Mesodermal cell (in vitro differentiated cells): ENCODE measurements around the gene KATNA1. TPM values are rescaled to one million over a fixed set of nuclear protein-coding genes. Genes with fewer than 3 reads are reported as not detected.
A peak's percentile ranks its signal among the peaks of the same experiment; 100 is the strongest.
"Not testable (repeated sequence)": the region's sequence is repeated elsewhere in the genome, so short reads cannot be mapped to it uniquely, and the experiment has no call there.

Source experiments
- H3K27ac ChIP-seq: 2 replicates; pipeline ENCODE4 v1.7.0; 2013; ENCODE audit warnings: mild to moderate bottlenecking, low read depth, low read length, moderate library complexity; ENCODE audit not compliant: severe bottlenecking
- H3K36me3 ChIP-seq: 2 replicates; pipeline ENCODE4 v1.7.1; 2013; ENCODE audit warnings: mild to moderate bottlenecking, low read length, moderate library complexity; ENCODE audit not compliant: control insufficient read depth, insufficient read depth
- H3K4me1 ChIP-seq: one replicate; pipeline ENCODE4 v1.7.1; 2013; ENCODE audit warnings: mild to moderate bottlenecking, low read length; ENCODE audit not compliant: insufficient read depth, control insufficient read depth, poor library complexity, severe bottlenecking
- H3K4me3 ChIP-seq: 2 replicates; pipeline ENCODE4 v1.7.0; 2013; ENCODE audit warnings: low read length, control low read depth, mild to moderate bottlenecking; ENCODE audit not compliant: insufficient read depth, poor library complexity, severe bottlenecking; ENCODE audit errors: extremely low read depth
- H3K9me3 ChIP-seq: 2 replicates; pipeline ENCODE4 v1.7.1; 2013; ENCODE audit warnings: mild to moderate bottlenecking, low read length, moderate library complexity; ENCODE audit not compliant: control insufficient read depth
- WGBS, 2 experiments: methylation state at CpG; one replicate each; pipeline ENCODE4 v1.1.5; 2013; ENCODE audit warnings: missing lambda C conversion rate in 2 of 2; ENCODE audit not compliant: insufficient coverage in 2 of 2; 5-methylcytosine and 5-hydroxymethylcytosine counted together
- polyA plus RNA-seq, 2 experiments: library from polyadenylated mRNA; stranded (reverse); fragments of 50-300 nt; gene quantifications; one replicate each; pipeline ENCODE4 v1.2.3, GENCODE V29; 2013

Gene KATNA1
- polyA plus RNA-seq (2013, experiment 1 of 2), result 20.3 TPM
- polyA plus RNA-seq (2013, experiment 2 of 2), result 19.6 TPM

DNA sequence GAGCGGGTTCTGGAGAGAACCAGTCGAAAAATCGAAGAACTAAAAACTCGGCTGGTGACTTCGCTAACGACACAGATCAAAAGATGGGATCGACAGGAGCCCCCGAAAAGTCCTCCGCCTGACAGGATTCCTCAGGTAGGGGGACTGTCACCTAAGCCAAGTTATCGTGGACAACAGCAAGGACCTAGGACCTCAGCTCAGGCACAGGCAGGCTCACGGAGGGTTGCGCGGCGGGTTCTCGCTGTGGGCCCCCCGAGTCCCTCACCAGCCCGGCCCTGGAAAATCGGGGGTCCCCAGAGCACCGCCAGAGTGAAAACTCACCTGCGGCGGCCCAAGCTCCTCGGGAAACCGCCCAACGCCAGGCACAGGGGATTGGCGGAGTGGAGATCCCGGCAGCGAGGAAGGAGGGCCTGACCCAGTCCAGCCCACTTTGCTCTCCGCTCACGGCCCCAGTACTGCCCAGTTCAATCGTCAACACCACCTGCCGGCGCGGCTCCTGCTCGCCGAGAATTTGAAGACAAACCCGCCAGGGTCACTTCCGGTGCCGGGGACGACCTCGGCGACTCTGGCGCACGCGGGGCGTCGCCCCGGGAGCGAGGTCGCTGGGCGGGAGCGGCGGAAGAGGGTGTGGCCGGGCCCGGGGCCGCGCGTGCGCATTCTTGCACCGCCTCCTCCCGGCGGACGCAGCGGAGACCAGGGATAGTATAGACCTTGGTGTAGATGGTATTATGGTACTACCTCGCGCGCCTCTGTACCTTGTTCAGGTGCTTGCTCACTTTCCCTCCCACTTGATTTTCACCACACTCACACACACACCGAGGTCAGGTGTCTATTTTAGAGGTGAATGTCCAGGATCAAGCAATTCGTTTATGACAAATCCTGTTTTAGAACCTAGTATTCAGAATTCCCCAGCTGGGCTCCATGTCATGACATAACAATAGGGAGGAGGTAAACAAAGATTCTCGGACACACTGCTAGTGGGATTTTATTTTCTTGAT lies at the start of gene KATNA1:
Gene KATNA1, minus strand, starts transcription at position 567 of the 998 bp plus-strand sequence. CDS start 10,167 bp downstream, outside the sequence.
- no peaks in the 10 kb centered on the region for H3K4me1 ChIP-seq
- WGBS, 2 experiments, result 0 to 2% methylated on average over 29 to 48 of the region's 69 CpGs
- no peaks in the 10 kb centered on the region for H3K9me3 ChIP-seq
- no peaks in the 10 kb centered on the region for H3K36me3 ChIP-seq
- H3K27ac ChIP-seq, result peak within 1 kb of the TSS; percentile 55
- H3K4me3 ChIP-seq, result peak within 1 kb of the TSS; percentile 94

DNA sequence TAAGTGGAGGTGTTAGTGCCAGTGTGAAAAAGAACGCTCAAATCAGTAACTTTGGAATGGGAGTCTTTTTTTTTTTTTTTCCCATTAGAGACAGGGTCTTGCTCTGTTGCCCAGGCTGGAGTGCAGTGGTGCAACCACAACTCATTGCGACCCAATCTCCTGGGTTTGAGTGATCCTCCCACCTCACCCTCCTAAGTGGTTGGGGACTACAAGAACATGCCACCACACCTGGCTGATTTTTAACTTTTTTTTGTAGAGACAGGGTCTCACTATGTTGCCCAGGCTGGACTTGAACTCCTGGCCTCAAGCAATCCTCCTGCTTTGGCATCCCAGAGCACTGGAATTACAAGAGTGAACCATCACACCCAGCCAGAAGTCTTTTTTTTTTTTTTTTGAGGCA lies 49.7 kb upstream of the KATNA1 start:
- no peaks in the 10 kb centered on the region for H3K4me1 ChIP-seq
- WGBS, 2 experiments, result 100% methylated on average over 1 of the region's 2 CpGs; no CpG with 5 or more reads in 1 of the 2 experiments
- peaks cover 62% of the 10 kb centered on the region for H3K36me3 ChIP-seq
- H3K9me3 ChIP-seq, result no peaks in the 10 kb centered on the region
- H3K27ac ChIP-seq, result no peak overlapping the region
- H3K4me3 ChIP-seq, result no peak overlapping the region

DNA sequence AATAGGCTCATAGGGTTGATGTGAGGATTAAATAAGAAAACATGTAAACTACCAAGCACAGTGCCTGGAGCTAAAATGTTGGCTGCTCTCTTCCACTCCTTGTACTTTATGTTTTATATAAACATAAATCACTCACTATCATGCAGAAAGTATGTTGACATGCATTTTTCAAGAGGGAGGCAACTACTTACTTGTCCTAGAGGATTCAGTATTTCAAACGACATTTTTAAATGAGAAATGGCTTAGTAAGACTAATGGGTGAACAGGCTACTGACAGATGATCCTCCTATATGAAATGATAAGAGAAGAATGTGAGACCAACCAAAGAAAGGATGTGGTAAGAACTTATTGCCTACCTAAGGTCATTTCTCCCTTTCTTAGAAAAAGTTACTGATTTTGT lies 48.4 kb upstream of the KATNA1 start:
- no peak overlapping the region for H3K27ac ChIP-seq
- H3K4me3 ChIP-seq, result no peak overlapping the region
- no peaks in the 10 kb centered on the region for H3K9me3 ChIP-seq
- WGBS, 2 experiments, result 100% methylated on average over 1 of the region's 1 CpG
- H3K4me1 ChIP-seq, result no peaks in the 10 kb centered on the region
- H3K36me3 ChIP-seq, result peaks cover 74% of the 10 kb centered on the region

DNA sequence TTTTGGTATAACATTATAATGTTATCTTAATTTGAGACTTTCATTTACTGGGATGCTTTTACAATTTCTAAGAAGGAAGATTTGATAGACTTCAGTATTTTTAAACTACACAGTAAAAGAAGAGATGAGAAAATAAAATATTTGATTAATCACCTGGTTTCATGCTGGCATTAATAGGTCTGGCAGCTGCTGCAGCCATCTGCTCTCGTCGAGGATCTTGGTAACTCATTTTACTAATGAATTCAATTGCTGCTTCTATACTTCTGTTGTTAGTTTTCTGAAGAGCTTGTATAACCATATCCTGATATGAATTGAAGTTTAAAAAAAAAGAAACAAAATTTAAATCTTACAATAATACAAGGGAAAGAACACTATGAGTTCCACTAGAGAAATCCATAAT lies 46.4 kb upstream of the KATNA1 start:
- WGBS, 2 experiments, result no CpG with 5 or more reads among the region's 2 CpGs
- Histone ChIP-seq H3K36me3 (peaks cover 81% of the 10 kb centered on the region), H3K4me3 (no peak overlapping the region), H3K4me1 (no peaks in the 10 kb centered on the region), H3K27ac (no peak overlapping the region), H3K9me3 (no peaks in the 10 kb centered on the region)

DNA sequence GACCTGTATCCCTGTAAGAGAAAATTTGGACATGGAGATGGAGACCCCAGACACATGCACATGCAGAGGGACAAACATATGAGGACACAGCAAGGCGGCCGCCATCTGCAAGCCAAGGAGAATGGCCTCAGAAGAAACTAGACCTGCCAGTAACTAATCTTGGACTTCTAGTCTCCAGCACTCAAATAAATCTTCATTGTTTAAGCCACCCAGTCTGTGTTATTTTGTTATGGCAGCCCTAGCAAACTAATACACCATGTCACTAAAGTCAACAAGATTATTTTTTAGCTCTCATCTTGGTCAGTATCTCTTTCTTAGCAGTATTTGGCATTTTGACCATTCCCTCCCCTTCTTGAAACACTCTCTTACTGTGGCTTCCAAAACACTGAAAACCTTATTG lies 42.7 kb upstream of the KATNA1 start:
- Histone ChIP-seq H3K9me3 (no peaks in the 10 kb centered on the region), H3K4me1 (no peaks in the 10 kb centered on the region), H3K4me3 (no peak overlapping the region), H3K36me3 (peaks cover 73% of the 10 kb centered on the region), H3K27ac (no peak overlapping the region)
- 86 to 100% methylated on average over 2 of the region's 2 CpGs for WGBS, 2 experiments

DNA sequence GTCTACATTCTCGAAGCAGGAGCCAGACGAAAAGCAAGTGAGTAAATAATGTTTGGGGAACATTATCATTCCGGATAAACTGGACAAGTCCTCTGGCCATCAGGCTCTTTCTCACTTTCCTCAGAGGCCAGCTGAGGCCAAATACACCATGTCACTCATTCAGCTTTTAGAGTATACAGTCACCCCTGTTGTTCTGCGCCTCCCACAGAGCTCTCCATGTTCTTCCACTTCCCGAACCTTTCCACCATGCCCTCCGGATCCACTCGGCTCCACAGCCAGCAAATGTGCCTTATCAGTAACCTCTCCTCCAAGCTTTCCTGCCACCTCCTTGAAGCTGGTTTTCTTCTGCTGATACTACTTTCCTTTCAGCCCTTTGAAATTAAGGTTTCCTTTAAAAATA lies 37.7 kb upstream of the KATNA1 start:
- Histone ChIP-seq H3K36me3 (peaks cover 47% of the 10 kb centered on the region), H3K27ac (no peak overlapping the region)

DNA sequence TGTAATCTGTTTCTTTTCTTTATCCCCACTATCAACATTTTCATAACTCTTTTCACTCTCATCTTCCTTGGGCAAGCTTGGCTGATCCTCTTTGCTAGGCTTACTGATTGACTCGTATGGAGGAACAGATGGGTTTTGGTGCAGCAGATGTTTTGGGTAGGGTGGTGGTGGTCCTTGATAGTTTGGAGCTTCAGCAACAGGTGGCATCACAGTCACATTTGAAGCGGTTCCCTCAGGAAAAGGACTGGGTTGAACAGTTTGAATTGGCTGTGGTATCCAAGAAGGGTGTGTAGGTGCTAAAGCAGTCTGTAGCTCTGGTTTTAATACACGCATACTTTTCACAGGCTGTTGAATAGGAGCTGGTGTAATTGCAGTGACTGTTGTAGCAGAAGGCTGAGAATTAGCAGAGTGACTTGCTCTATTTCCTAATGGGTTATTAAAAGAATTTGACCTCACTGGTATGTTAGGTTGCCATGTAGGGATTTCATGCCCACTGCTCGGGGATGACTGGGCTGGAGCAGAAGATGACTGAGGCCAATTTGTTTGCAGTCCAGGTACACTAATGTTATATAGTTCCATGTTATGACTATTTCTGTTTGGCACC lies 34.8 kb upstream of the KATNA1 start:
- H3K36me3 ChIP-seq, result peaks cover 37% of the 10 kb centered on the region
- 92 to 96% methylated on average over 2 to 3 of the region's 4 CpGs for WGBS, 2 experiments
- no peak overlapping the region for H3K27ac ChIP-seq

More for the DNA sequence above, 37.7 kb upstream of the KATNA1 start:
- 90 to 94% methylated on average over 5 to 6 of the region's 7 CpGs for WGBS, 2 experiments
- Histone ChIP-seq H3K4me3 (no peak overlapping the region), H3K4me1 (no peaks in the 10 kb centered on the region), H3K9me3 (no peaks in the 10 kb centered on the region)

DNA sequence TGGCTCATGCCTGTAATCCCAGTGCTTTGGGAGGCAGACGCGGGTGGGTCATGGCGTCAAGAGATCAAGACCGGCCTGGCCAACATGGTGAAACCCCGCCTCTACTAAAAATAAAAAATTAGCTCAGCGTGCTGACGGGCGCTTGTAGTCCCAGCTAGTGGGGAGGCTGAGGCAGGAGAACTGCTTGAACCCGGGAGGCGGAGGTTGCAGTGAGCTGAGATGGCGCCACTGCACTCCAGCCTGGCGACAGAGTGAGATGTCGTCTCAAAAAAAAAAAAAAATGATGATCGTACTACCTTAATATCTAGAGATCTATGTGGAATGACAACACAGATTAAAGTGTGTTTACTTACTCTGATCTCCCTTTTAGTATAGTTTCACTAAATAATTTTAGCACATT lies 33.3 kb upstream of the KATNA1 start:
- 98 to 99% methylated on average over 10 to 11 of the region's 14 CpGs for WGBS, 2 experiments
- H3K4me1 ChIP-seq, H3K27ac ChIP-seq, H3K9me3 ChIP-seq, H3K4me3 ChIP-seq: not testable (repeated sequence)
- peaks cover 43% of the 10 kb centered on the region for H3K36me3 ChIP-seq

More for the DNA sequence above, 34.8 kb upstream of the KATNA1 start:
- H3K4me1 ChIP-seq, result no peaks in the 10 kb centered on the region
- H3K9me3 ChIP-seq, result no peaks in the 10 kb centered on the region
- no peak overlapping the region for H3K4me3 ChIP-seq

DNA sequence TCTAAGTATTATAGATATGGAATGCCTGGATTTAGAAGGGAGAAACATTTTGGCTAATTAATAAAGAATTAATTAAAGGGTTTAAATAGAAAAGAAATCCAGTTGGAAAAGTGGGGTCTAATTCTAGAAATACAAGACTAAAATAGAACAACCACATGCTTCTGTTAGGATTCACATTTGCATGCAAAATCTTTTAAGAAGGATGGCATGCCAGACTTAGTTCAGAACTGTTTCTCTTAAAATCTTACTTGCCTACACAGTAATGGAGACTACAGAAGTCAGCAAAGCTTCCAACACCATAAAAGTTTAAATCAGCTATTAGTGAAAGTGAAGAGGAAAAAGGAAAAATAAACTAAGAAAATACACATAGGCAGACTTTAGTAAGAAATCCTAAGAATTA lies 32.7 kb upstream of the KATNA1 start:
- no peaks in the 10 kb centered on the region for H3K9me3 ChIP-seq
- peaks cover 50% of the 10 kb centered on the region for H3K36me3 ChIP-seq
- no peaks in the 10 kb centered on the region for H3K4me1 ChIP-seq
- no peak overlapping the region for H3K4me3 ChIP-seq
- no peak overlapping the region for H3K27ac ChIP-seq

DNA sequence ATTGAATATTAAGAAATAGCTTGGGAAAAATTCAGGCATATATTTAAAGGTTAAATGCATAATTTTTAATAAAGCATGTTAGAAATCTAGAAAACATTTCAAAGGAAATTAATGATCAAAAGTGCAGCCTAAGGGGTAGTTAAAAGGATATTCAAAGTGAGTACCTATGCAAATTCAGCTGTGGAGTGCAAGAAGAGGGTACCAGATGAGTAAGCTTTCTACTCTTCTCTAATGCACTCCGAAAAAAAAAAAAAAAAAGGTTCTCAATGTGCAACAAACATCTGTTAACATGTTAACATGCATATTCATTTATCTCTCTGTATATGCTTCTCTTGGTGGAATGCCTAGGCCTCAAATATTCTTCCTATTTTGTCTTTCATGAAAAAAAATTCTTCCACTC lies 32.0 kb upstream of the KATNA1 start:
- Histone ChIP-seq H3K27ac (no peak overlapping the region), H3K36me3 (peaks cover 57% of the 10 kb centered on the region), H3K9me3 (no peaks in the 10 kb centered on the region), H3K4me1 (no peaks in the 10 kb centered on the region), H3K4me3 (no peak overlapping the region)
- no CpG with 5 or more reads among the region's 1 CpG for WGBS, 2 experiments

DNA sequence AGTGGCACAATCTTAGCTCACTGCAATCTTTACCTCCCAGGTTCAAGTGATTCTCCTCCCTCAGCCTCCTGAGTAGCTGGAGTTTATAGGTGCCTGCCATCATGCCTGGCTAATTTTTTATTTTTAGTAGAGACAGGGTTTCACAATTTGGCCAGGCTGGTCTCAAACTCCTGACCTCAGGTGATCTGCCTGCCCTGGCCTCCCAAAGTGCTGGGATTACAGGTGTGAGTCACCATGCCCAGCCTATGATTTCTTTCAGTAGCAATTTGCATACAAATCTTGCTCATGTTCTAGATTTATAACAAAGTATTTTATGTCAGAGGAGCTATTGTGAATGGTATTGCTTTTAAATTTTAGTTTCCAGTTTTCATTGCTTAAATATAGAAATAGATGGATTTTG lies 23.8 kb upstream of the KATNA1 start:
- H3K36me3 ChIP-seq, result peaks cover 88% of the 10 kb centered on the region
- H3K4me3 ChIP-seq, H3K9me3 ChIP-seq, H3K4me1 ChIP-seq, H3K27ac ChIP-seq: not testable (repeated sequence)
